ENCODE data around the gene LY6G6F.

The LY6G6F gene

DNA sequence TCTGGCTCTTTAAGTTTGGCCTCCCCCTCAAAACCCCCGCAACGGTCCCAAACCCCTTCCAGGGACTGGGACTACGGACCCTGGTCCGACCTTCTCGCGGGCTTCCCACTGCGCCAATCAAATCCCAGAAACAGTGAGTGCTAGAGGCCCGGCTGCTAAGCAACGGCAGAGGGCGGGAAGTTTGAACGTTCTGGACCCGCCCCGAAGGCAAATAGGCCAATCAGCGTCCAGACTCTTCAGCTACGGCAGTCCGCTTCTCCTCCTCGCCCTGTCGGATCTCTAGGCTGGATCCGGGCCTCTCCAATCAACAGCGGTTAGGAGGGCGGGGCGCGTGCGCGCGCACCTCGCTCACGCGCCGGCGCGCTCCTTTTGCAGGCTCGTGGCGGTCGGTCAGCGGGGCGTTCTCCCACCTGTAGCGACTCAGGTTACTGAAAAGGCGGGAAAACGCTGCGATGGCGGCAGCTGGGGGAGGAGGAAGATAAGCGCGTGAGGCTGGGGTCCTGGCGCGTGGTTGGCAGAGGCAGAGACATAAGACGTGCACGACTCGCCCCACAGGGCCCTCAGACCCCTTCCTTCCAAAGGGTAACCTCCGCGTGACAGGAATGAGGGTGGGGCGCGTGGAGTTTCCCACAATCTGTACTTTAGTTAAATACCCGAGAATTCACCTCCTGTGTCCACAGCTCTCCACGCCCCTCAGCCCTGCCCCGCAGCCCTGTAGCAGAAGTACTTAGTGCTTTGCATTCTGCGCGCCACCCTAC is 33.2 kb downstream of the LY6G6F start, which contains the start of gene MSH5:
TSS of gene MSH5 (plus strand) at position 367 of the 758 bp plus-strand sequence. CDS start 462 bp downstream, outside the sequence.
- peak; percentile 99 for DNase-seq (ENCODE audit: low read depth)

DNA sequence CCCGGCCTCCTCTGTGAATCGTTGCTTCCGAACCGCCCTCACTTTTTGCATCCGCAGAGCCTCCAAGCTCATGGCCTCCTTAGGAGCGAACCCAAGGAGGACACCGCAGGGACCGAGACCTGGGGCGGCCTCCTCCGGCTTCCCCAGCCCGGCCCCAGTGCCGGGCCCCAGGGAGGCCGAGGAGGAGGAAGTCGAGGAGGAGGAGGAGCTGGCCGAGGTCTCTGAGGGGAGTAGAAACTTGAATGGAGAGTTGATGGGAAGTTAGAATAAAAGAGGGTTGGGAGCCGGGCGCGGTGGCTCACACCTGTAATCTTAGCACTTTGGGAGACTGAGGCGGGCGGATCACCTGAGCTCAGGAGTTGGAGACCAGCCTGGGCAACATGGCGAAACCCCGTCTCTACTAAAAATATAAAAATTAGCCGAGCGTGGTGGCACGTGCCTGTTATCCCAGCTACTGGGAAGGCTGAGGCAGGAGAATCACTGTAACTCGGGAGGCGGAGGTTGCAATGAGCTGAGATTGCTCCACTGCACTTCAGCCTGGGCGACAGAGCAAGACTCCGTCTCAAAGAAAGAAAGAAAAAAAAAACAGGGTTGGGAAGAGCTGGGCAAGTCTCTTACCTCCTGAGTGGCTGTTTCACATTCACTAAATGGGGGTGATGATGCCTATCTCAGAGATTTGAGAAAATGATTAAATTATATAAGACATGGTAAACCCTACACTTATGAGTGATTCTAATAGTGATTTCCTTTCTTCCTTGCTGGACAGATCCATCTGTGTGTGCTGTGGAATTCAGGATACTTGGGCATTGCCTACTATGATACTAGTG is 33.9 kb downstream of the LY6G6F start:
- no peak for DNase-seq (ENCODE audit: low read depth)

DNA sequence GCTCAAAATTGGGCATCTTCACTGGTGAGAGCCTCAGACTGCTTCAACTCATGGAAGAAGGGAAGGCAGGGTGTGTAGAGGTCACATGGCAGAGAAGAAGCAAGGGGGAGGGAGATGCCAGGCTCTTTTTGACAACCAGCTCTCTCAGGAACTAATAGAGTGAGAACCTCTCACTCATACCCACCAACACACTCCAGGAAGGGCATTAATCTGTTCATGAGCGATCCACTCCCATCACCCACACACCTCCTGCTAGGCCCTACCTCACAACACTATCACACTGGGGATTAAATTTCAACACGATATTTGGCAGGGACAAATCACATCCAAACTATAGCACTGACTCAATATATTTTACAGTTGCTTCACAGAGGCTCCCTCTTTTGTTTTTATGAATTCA is 35.1 kb downstream of the LY6G6F start:
- DNase-seq (ENCODE audit: low read depth), result no peak

DNA sequence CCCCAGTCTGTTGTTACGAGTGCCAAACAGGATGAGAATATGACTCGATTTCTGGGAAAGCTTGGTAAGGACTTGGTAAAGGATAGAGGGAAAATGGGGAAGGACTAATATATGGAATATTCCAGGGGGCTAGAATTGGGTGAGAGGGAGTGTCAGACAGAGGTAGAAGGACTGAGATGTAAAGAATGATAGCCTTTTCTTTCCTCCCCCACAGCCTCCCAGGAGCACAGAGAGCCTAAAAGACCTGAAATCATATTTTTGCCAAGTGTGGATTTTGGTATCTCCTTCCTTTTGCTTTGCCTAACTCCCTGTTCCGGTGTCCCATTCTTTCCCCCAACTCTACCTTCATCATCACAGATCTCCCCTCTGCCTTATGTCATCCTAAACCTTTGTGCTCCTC is 36.2 kb downstream of the LY6G6F start:
- no peak for DNase-seq (ENCODE audit: low read depth)

DNA sequence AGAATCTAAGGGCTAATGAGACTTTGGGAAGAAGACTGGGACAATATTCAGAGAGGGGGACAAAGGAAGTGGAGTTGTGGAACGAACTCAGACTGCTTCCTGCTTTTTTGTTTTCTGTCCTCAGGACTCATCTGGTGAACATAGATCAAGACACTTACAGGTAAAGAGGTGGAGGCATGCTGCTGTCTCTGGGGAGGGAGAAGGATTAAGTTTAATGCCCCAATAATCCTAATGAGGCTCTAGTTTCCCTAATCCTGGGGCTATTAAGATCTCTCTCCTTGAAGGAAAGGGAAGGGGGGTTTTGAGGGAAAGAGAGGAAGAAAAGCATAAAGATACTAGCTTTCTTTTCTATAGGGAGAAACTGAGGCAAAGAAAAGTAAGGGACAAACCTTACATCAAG is 37.8 kb downstream of the LY6G6F start:
- no peak for DNase-seq (ENCODE audit: low read depth)

DNA sequence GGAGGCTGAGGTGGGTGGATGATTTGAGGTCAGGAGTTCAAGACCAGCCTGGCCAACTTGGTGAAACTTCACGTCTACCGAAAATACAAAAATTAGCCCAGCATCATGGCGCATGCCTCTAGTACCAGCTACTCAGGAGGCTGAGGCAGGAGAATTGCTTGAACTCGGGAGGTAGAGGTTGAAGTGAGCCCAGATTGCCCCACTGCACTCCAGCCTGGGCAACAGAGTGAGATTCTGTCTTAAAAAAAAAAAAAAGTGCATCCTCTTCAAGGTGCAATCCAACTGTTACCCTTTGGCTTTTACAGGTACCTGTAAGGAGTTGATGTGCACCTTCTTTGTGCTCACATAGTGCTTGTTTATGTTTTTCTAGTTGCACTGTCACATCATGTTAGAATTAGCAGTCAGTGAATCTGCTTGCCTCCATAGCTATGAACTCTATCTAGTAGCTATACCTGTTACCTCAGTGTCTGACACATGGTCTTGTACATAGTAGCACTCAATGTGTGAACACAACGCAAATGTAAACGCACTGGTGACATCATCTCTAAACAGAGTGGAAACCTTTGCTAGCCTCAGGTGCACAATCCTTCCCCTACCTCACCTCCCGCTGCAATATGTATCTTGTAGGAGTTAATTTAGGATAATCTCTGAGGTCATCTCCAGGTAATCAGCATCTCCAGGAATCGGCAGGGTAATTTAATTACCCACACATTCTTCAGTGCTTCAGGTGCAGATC is 42.8 kb downstream of the LY6G6F start:
- no peak for DNase-seq (ENCODE audit: low read depth)

DNA sequence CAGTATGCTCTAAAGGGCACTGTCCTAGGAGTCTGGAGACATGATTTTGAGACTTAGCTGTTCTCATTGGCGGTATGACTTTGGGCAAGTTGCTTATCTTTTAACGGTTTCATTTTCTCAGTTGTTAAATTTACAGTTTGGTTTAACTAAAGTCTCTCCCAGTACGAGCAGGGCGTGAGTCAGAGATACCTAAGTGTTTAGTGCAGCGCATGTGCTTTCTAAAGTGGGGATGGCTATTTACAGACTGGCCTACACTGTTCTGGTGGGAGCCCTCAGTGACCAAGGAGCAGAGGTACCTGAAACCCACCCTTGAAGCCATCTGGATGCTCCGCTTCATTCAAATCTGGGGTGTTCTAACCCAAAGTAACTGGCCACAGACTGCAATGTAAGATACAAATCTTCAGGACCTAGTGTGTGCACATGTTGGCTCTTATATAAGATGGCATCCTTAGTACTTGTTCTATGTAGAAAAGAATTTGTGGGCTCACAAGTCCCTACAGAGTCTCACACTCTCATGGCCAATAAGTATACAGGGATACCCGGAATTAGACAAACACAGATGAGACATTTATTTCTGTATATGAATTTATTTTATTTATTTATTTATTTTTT is 43.9 kb downstream of the LY6G6F start:
- DNase-seq (ENCODE audit: low read depth), result no peak

DNA sequence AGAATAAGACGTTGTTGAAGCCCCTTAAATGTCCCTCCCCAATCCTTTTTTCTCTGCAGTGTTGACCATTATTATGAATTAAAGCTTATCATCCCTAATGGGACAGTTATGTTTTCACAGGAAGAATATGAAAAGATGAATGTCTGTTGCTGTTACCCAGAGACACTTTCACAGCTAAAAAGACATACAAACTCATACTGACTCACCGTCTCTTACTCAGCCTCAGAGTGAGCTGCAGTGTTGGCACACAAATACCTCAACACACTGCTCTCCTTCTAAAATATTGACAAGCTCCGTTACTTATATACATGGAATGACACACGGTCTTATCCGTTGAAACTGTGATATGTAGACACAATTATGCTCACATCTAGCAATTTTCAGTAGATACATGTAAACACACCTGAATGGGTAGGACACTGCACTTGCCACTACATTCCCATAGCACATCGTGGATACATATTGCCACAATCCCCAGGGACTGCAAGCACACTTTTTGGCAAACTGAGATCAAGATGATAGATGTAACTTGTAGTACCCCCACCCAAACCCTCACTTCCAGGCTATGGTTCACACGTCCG is 46.2 kb downstream of the LY6G6F start:
- peak; percentile 29 for DNase-seq (ENCODE audit: low read depth)

DNA sequence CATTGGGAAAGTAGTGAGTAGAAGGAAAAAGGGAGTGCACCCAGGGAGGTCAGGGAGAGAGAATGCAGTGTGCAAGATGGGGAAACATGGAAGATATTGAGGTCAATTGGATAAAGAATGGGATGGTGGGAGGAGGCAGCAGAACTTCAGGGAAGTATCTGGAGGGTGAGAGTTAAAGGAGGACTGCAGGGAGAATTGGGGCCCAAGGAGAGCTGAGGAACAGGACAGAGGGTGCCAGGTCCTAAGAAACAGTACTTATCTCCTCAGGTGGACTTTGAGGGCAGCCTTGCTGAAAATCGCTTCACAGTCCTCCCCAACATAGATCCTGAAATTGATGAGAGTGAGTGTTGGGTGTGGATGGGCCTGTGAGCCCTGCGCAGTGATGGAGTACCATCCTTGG is 51.6 kb downstream of the LY6G6F start:
- DNase-seq (ENCODE audit: low read depth), result no peak

All from fibroblast of gingiva (primary cell).